BE2C (cell line): ENCODE data around the gene PHYKPL.
"Not testable (repeated sequence)": the region's sequence is repeated elsewhere in the genome, so short reads cannot be mapped to it uniquely, and the experiment has no call there.

ENCODE experiments used
- DNase-seq: peaks from one replicate; pipeline ENCODE4 v3.0.0-alpha.2; 2020
- H3K27me3 ChIP-seq: fragments of 250-450 bp; sonication (Bioruptor Pico); 2 replicates; pipeline ENCODE4 v1.5.1; 2020; ENCODE audit warnings: mild to moderate bottlenecking
- H3K36me3 ChIP-seq: fragments of 250-450 bp; sonication (Bioruptor Pico); 2 replicates; pipeline ENCODE4 v1.5.1; 2020; ENCODE audit warnings: mild to moderate bottlenecking
- H3K4me1 ChIP-seq: fragments of 250-450 bp; sonication (Bioruptor Pico); 2 replicates; pipeline ENCODE4 v1.5.1; 2020
- H3K4me3 ChIP-seq: 2 replicates; pipeline ENCODE4 v1.5.1; 2011; ENCODE audit warnings: low read depth, low read length
- H3K9me3 ChIP-seq: fragments of 250-450 bp; sonication (Bioruptor Pico); 2 replicates; pipeline ENCODE4 v1.5.1; 2020
- TF ChIP-seq, protein P1 (sequence below): IDR thresholded peaks from 2 replicates; pipeline ENCODE4 v1.5.1; 2012; ENCODE audit warnings: mild to moderate bottlenecking, low read depth, low read length

PHYKPL gene

DNA sequence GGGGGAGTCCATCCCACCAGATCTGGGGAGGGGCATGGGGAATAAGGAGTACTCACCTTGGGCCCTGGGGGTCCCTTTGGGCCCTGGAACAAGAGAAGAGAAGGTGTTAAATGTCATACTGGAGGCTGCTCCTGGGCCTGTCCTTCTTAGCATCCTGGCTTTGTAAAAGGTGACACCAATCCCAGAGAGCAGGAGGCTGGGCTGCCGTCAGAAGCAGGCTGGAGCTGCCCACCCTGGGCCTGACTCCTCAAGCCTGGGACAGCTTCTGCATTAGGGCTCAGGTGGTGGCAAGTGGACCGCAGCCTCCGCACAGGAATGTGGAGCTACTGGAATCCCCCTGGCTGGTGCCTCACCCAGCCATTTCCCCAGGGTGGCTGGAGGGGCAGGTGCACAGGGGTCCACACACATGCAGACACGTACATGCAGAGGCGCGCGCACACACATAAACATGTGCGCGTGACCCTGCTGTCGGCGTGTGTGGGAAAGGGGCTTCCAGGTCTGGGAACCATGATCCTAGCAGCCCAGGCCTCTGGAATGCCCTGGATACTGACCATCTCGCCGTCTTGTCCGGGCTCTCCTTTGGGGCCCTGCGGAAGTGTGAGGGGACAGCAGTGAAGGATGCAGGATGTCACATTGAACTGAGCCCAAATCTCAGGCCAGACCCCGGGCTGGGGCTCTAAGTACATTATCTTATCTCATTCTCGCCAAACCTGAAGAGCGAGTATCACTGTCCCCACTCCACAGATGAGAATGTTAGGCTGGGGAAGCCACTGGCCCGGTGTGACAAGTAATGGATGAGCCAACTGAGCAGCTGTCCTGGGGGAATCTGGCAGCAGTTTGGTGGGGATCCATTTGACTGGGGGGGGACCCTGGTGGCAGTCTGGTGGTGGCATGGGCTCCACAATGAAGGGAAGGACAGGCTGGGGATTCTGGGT lies 29.3 kb upstream of the PHYKPL start:
- no peaks in the 10 kb centered on the region for H3K4me1 ChIP-seq
- DNase-seq, result no peak
- no peaks in the 10 kb centered on the region for H3K36me3 ChIP-seq
- TF ChIP-seq, protein P1, sequence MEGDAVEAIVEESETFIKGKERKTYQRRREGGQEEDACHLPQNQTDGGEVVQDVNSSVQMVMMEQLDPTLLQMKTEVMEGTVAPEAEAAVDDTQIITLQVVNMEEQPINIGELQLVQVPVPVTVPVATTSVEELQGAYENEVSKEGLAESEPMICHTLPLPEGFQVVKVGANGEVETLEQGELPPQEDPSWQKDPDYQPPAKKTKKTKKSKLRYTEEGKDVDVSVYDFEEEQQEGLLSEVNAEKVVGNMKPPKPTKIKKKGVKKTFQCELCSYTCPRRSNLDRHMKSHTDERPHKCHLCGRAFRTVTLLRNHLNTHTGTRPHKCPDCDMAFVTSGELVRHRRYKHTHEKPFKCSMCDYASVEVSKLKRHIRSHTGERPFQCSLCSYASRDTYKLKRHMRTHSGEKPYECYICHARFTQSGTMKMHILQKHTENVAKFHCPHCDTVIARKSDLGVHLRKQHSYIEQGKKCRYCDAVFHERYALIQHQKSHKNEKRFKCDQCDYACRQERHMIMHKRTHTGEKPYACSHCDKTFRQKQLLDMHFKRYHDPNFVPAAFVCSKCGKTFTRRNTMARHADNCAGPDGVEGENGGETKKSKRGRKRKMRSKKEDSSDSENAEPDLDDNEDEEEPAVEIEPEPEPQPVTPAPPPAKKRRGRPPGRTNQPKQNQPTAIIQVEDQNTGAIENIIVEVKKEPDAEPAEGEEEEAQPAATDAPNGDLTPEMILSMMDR, result no peak
- no peaks in the 10 kb centered on the region for H3K9me3 ChIP-seq
- no peak overlapping the region for H3K4me3 ChIP-seq
- H3K27me3 ChIP-seq, result no peaks in the 10 kb centered on the region

DNA sequence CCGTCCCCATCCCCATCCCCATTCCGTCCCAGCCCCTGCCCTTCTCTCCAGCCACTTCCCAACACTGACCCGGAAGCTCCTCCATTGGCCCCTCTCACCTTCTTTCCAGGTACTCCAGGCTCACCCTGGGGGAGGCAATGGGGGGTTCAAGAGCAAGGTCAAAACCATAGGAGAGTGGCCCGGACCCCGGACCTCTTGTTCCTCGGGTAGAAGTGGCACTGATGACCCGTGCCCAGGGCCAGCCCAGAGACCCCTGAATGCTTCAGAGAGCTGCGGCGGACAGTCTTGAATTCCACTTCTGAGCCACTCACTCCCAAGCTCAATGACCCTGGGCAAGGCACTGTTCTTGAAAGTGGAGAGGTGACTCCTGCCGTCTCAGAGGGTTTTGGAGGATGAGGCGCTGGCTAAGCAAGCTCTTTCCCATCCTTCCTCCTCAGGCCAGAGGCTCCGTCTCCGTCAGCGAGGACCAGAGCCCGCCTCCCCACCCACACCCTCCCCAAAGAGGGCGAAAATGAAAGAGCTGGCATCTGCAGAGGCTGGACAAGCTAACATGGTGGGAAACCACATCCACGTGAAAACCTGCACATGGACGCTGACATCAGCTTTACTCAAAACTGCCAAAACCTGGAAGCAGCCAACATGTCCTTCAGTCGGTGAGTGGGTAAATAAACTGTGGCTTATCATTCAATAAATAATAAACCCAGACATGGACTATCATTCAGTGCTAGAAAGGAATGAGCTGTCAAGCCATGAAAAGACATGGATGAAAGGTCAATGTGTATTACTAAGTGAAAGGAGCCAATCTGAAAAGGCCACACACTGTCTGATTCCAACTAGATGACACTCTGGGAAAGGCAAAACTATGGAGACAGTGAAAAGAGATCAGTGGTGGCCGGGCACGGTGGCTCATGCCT lies 27.3 kb upstream of the PHYKPL start:
- Histone ChIP-seq H3K27me3 (no peaks in the 10 kb centered on the region), H3K4me1 (no peaks in the 10 kb centered on the region), H3K36me3 (no peaks in the 10 kb centered on the region), H3K9me3 (no peaks in the 10 kb centered on the region), H3K4me3 (no peak overlapping the region)
- TF ChIP-seq, protein P1, result no peak
- no peak for DNase-seq

DNA sequence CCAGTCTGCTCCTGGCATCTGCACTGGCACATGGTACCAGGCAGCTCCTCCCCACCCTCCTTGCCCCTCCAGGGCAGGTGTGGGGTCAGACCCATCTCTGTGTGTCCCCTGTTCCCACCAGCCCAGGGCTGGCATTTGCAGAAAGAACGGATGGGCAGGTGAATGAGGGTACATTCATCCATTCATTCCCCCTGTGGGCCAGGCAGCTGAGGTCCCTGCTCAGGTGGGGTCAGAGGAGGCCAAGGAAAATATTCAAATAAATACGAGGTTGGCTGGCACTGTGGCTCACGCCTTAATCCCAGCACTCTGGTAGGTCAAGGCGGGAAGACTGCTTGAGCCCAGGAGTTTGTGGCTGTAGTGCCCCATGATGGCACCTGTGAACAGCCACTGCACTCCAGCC lies 25.0 kb upstream of the PHYKPL start:
- Histone ChIP-seq H3K27me3 (no peaks in the 10 kb centered on the region), H3K36me3 (no peaks in the 10 kb centered on the region), H3K9me3 (no peaks in the 10 kb centered on the region), H3K4me1 (no peaks in the 10 kb centered on the region), H3K4me3 (no peak overlapping the region)
- DNase-seq, result no peak
- TF ChIP-seq, protein P1, result no peak

DNA sequence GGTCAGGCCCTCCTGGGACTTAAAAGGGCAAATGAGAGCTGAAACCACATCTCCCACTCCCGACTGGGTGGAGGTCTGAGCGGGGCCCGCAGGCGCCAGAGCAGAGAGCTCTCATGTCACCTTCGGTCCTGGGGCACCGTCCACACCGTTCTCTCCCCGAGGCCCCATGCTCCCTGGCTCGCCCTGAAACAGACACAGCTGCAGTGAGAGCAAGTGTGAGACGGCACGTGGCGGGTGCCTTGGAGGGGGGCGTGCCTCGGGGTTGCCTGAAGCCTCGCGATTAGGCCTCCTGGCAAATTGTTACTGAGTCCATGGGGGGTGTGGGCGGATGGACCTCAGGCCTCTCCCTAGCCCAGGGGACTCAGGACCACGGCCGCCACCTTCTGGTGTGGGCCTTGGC lies 24.1 kb upstream of the PHYKPL start:
- Histone ChIP-seq H3K9me3 (no peaks in the 10 kb centered on the region), H3K4me3 (no peak overlapping the region), H3K27me3 (no peaks in the 10 kb centered on the region), H3K4me1 (no peaks in the 10 kb centered on the region), H3K36me3 (no peaks in the 10 kb centered on the region)
- TF ChIP-seq, protein P1, result no peak
- no peak for DNase-seq

DNA sequence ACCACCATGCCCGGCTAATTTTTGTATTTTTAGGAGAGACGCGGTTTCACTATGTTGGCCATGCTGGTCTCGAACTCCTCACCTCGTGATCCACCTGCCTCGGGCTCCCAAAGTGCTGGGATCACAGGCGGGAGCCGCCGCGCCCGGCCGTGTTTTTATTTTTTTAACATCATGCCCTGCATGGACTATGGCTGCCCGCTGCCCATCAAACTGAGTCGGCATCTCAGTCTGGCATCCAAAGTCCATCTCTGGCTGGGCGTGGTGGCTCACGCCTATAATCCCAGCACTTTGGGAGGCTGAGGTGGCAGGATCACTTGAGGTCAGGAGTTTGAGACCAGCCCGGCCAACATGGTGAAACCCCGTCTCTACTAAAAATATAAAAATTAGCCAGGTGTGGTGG lies 21.0 kb upstream of the PHYKPL start:
- H3K4me3 ChIP-seq, H3K27me3 ChIP-seq, H3K4me1 ChIP-seq, DNase-seq, H3K36me3 ChIP-seq, H3K9me3 ChIP-seq: not testable (repeated sequence)

DNA sequence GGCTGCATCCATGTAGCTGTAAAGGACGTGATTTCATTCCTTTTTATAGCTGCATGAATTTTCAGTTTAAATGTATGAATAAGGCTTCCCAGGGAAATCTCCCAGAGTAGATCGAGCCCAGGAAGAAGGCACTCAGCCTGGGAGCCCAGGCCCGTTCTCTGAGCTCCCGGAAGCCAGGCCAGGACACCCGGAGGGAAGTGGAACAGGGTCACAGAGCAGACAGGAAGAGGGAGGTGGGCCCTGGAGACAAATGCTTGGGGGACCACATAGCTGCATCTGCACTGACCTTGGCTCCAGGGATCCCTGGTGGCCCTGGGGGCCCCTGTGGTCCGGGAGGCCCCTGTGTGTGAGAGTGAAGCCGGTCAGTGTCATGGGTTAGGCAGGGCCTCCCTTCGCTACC lies 19.7 kb upstream of the PHYKPL start:
- H3K36me3 ChIP-seq, result no peaks in the 10 kb centered on the region
- no peaks in the 10 kb centered on the region for H3K4me1 ChIP-seq
- DNase-seq, result no peak
- TF ChIP-seq, protein P1, result no peak
- H3K4me3 ChIP-seq, result no peak overlapping the region
- no peaks in the 10 kb centered on the region for H3K27me3 ChIP-seq
- H3K9me3 ChIP-seq, result no peaks in the 10 kb centered on the region
